ENCODE measurements around the gene ARX. TPM values are rescaled to one million over a fixed set of nuclear protein-coding genes. Genes with fewer than 3 reads are reported as not detected.

Gene ARX
- total and polyA plus RNA-seq, 7 donors: 0.10 to 0.23 TPM; not detected in 5

- intact Hi-C loops (cut with DNase I): no loop called here
- 30% methylated on average over 5 of the region's 5 CpGs for WGBS, 2 donors
- DNase-seq: no peak
- H3K27ac ChIP-seq: no peak overlapping the region
- H3K27me3 ChIP-seq: no peaks in the 10 kb centered on the region
- H3K9me3 ChIP-seq: no peaks in the 10 kb centered on the region
- TF ChIP-seq EP300 (IDR thresholded peaks at IDR 0.05): no peak
- no peak for TF ChIP-seq POLR2AphosphoS5 (IDR thresholded peaks at IDR 0.05)
- no peak for TF ChIP-seq CTCF (IDR thresholded peaks at IDR 0.05)
- TF ChIP-seq POLR2A (IDR thresholded peaks at IDR 0.05): no peak
- H3K36me3 ChIP-seq: no peaks in the 10 kb centered on the region
- no peaks in the 10 kb centered on the region for H3K4me1 ChIP-seq
- no peak overlapping the region for H3K4me3 ChIP-seq
These were observed 33.6 kb upstream of the ARX start for GRCh38 chrX:25049357-25049756.

- 89% methylated on average over 7 of the region's 7 CpGs for WGBS, 2 donors
- Histone ChIP-seq H3K4me3 (no peak overlapping the region), H3K36me3 (no peaks in the 10 kb centered on the region), H3K27me3 (no peaks in the 10 kb centered on the region), H3K9me3 (no peaks in the 10 kb centered on the region), H3K27ac (no peak overlapping the region), H3K4me1 (no peaks in the 10 kb centered on the region)
- TF ChIP-seq EP300 (IDR thresholded peaks at IDR 0.05) (no peak), POLR2AphosphoS5 (IDR thresholded peaks at IDR 0.05) (no peak), CTCF (IDR thresholded peaks at IDR 0.05) (no peak), POLR2A (IDR thresholded peaks at IDR 0.05) (no peak)
- DNase-seq: no peak
- intact Hi-C loops (cut with DNase I): no loop called here
These were observed 32.4 kb upstream of the ARX start for GRCh38 chrX:25048178-25048577.

GRCh38 chrX:25043192-25043591, 27.4 kb upstream of the ARX start:
- WGBS, 2 donors: 66 to 81% methylated on average over 1 of the region's 1 CpG
- intact Hi-C loops (cut with DNase I): no loop called here
- no peak for DNase-seq
- TF ChIP-seq POLR2AphosphoS5 (IDR thresholded peaks at IDR 0.05): no peak
- no peak for TF ChIP-seq EP300 (IDR thresholded peaks at IDR 0.05)
- TF ChIP-seq POLR2A (IDR thresholded peaks at IDR 0.05): no peak
- no peak for TF ChIP-seq CTCF (IDR thresholded peaks at IDR 0.05)
- no peak overlapping the region for H3K4me3 ChIP-seq
- H3K36me3 ChIP-seq: no peaks in the 10 kb centered on the region
- no peaks in the 10 kb centered on the region for H3K4me1 ChIP-seq
- H3K27me3 ChIP-seq: no peaks in the 10 kb centered on the region
- H3K9me3 ChIP-seq: no peaks in the 10 kb centered on the region
- H3K27ac ChIP-seq: no peak overlapping the region

GRCh38 chrX:25039036-25039435, 23.3 kb upstream of the ARX start:
- Histone ChIP-seq H3K36me3 (no peaks in the 10 kb centered on the region), H3K4me3 (no peak overlapping the region), H3K27me3 (peaks cover 0 to 2% (median 0%) of the 10 kb centered on the region in 3 donors), H3K9me3 (no peaks in the 10 kb centered on the region), H3K4me1 (no peaks in the 10 kb centered on the region), H3K27ac (no peak overlapping the region)
- intact Hi-C loops (cut with DNase I): no loop called here
- WGBS, 2 donors: 89 to 98% methylated on average over 10 of the region's 10 CpGs
- no peak for TF ChIP-seq POLR2A (IDR thresholded peaks at IDR 0.05)
- no peak for TF ChIP-seq POLR2AphosphoS5 (IDR thresholded peaks at IDR 0.05)
- TF ChIP-seq EP300 (IDR thresholded peaks at IDR 0.05): no peak
- TF ChIP-seq CTCF (IDR thresholded peaks at IDR 0.05): no peak
- DNase-seq: no peak

- no peak overlapping the region for H3K27ac ChIP-seq
- H3K9me3 ChIP-seq: no peaks in the 10 kb centered on the region
- no peaks in the 10 kb centered on the region for H3K36me3 ChIP-seq
- TF ChIP-seq EP300 (IDR thresholded peaks at IDR 0.05): no peak
- no peak for TF ChIP-seq CTCF (IDR thresholded peaks at IDR 0.05)
- TF ChIP-seq POLR2A (IDR thresholded peaks at IDR 0.05): no peak
- no peak for TF ChIP-seq POLR2AphosphoS5 (IDR thresholded peaks at IDR 0.05)
- H3K27me3 ChIP-seq: peaks cover 0 to 2% (median 0%) of the 10 kb centered on the region in 3 donors
- no peak overlapping the region for H3K4me3 ChIP-seq
- intact Hi-C loops (cut with DNase I): no loop called here
- H3K4me1 ChIP-seq: no peaks in the 10 kb centered on the region
- WGBS, 2 donors: 78 to 88% methylated on average over 3 of the region's 3 CpGs
- DNase-seq: no peak
These were observed 19.1 kb upstream of the ARX start for GRCh38 chrX:25034889-25035288.
